Colonic mucosa (tissue), 4 donors: ENCODE measurements around the gene SFRP2. TPM values are rescaled to one million over a fixed set of nuclear protein-coding genes. Genes with fewer than 3 reads are reported as not detected.

Experiments used
- DNase-seq: peaks from one replicate; pipeline ENCODE4 v3.0.0-alpha.2; 2020
- H3K27ac ChIP-seq: fragments of 200-600 bp; one replicate; pipeline ENCODE4 v1.8.0; 2021
- H3K27me3 ChIP-seq: fragments of 200-600 bp; one replicate; pipeline ENCODE4 v1.8.0; 2021
- H3K36me3 ChIP-seq: fragments of 200-600 bp; one replicate; pipeline ENCODE4 v1.8.0; 2021
- H3K4me1 ChIP-seq: fragments of 200-600 bp; one replicate; pipeline ENCODE4 v1.8.0; 2021; ENCODE audit warnings: mild to moderate bottlenecking
- H3K4me3 ChIP-seq: fragments of 200-600 bp; one replicate; pipeline ENCODE4 v1.8.0; 2021
- H3K9ac ChIP-seq, 2 donors: one replicate each; pipeline ENCODE4 v1.7.0; 2013; ENCODE audit warnings: control low read depth in 2 of 2, low read depth in 2 of 2, low read length in 2 of 2
- H3K9me3 ChIP-seq: fragments of 200-600 bp; one replicate; pipeline ENCODE4 v1.8.0; 2021
- CTCF ChIP-seq: fragments of 200-600 bp; IDR thresholded peaks from one replicate; pipeline ENCODE4 v1.8.0; 2022; ENCODE audit warnings: antibody characterized with exemption, mild to moderate bottlenecking
- intact Hi-C: fragments of 100-400 bp; cut with DNase I; formaldehyde crosslinking; loops from one replicate; pipeline ENCODE4 v1.14.1; 2022
- total RNA-seq, 2 donors: library from RNA; stranded (reverse); fragmentation: NEBNext Ultra II Directional in 1 of 2; extraction: Animal tissue kit (Norgen Biotek cat#: 25700) in 1 of 2; gene quantifications; one replicate each; pipeline ENCODE4 v1.2.1, GENCODE V29; 2021
- donor health status: healthy.
- donor health status: DM: no; HTN: no; CAD: no.
- donor health status: DM: no; HTN: no; CAD: no.

Gene SFRP2
- total RNA-seq, 2 donors from 2014 or later: 8.7 to 36.2 TPM

DNA sequence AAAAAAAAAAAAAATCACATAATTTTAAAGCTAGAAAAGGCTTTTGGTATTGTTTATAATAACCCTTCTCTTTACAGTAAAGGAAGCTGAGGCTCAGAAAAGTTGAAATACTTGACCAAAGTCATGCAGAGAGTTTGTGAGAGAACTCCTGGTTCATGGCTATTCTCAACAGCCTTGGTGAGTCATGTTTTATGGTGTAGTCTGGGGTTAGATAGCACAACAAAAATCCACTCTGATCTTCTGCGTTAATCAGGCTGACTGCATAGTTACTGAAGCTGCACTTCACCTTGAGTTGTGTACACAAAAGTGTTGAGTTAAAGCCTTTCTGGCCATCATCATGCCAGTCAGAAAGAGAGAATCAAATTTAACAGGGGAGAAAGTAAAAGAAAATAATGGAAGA is 19.3 kb upstream of the SFRP2 start:
- no peak overlapping the region for H3K4me3 ChIP-seq
- no peaks in the 10 kb centered on the region for H3K4me1 ChIP-seq
- intact Hi-C loops: no loop called here
- no peak for DNase-seq
- H3K9me3 ChIP-seq: no peaks in the 10 kb centered on the region
- H3K36me3 ChIP-seq: no peaks in the 10 kb centered on the region
- no peaks in the 10 kb centered on the region for H3K27me3 ChIP-seq
- H3K27ac ChIP-seq: no peak overlapping the region
- no peak overlapping the region for H3K9ac ChIP-seq
- TF ChIP-seq CTCF: no peak

DNA sequence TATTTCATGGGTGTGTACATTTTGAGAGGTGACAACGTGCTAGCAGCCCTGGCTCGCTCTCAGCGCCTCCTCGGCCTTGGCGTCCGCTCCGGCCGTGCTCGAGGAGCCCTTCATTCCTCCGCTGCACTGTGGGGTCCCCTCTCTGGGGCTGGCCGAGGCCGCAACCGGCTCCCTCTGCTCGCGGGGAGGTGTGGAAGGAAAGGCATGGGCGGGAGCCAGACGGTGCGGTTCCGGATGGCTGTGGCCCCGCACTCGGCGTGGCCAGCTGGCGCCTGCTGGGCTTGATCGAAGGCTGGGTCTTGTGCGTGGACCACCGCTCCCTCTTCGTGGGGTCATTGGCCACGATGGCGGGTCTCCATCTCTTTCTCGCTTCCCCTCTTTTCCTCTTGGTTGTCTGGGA is 17.2 kb upstream of the SFRP2 start:
- no peak for TF ChIP-seq CTCF
- no peak overlapping the region for H3K27ac ChIP-seq
- no peak for DNase-seq
- no peak overlapping the region for H3K4me3 ChIP-seq
- intact Hi-C loops: no loop called here
- no peaks in the 10 kb centered on the region for H3K36me3 ChIP-seq
- H3K27me3 ChIP-seq: no peaks in the 10 kb centered on the region
- H3K9ac ChIP-seq: no peak overlapping the region
- no peaks in the 10 kb centered on the region for H3K9me3 ChIP-seq
- H3K4me1 ChIP-seq: no peaks in the 10 kb centered on the region

- H3K27me3 ChIP-seq: no peaks in the 10 kb centered on the region
- no peaks in the 10 kb centered on the region for H3K36me3 ChIP-seq
- no peak overlapping the region for H3K9ac ChIP-seq
- no peaks in the 10 kb centered on the region for H3K4me1 ChIP-seq
- DNase-seq: no peak
- no peak overlapping the region for H3K27ac ChIP-seq
- H3K4me3 ChIP-seq: no peak overlapping the region
- no peak for TF ChIP-seq CTCF
- H3K9me3 ChIP-seq: no peaks in the 10 kb centered on the region
- intact Hi-C loops: no loop called here
These were observed 15.8 kb upstream of the SFRP2 start for GRCh38 chr4:153804722-153805121.

DNA sequence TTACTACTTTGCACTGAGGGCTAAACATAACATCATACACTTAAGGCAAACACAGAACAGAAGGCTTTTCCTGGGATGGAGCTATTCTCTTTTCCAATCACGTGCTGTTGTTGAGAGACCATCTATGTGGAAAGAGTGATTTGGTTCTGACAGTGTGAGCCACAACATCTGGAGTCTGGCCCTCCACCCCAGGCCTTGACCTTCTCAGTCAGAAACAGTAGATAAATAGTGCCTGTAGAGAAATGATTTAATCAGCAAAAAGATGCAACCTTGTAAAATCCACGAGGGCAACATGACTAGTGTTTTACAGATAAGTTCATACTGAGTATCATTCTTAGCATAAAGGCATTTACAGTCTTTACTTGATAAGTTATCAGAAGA is 10.8 kb upstream of the SFRP2 start:
- H3K4me3 ChIP-seq: no peak overlapping the region
- H3K9ac ChIP-seq: no peak overlapping the region
- H3K4me1 ChIP-seq: no peaks in the 10 kb centered on the region
- no peak overlapping the region for H3K27ac ChIP-seq
- H3K27me3 ChIP-seq: no peaks in the 10 kb centered on the region
- TF ChIP-seq CTCF: no peak
- intact Hi-C loops: loop anchor here (10.0 kb wide), 1 partner anchor 225 kb away; no protein-coding TSS in a partner anchor
- no peaks in the 10 kb centered on the region for H3K9me3 ChIP-seq
- H3K36me3 ChIP-seq: no peaks in the 10 kb centered on the region
- no peak for DNase-seq

GRCh38 chr4:153798901-153799693 is 10.2 kb upstream of the SFRP2 start:
- no peak overlapping the region for H3K9ac ChIP-seq
- no peak for DNase-seq
- intact Hi-C loops: loop anchor here (10.0 kb wide), 1 partner anchor 226 kb away; no protein-coding TSS in a partner anchor
- no peak for TF ChIP-seq CTCF
- no peaks in the 10 kb centered on the region for H3K9me3 ChIP-seq
- H3K4me1 ChIP-seq: no peaks in the 10 kb centered on the region
- H3K27me3 ChIP-seq: no peaks in the 10 kb centered on the region
- no peak overlapping the region for H3K27ac ChIP-seq
- H3K4me3 ChIP-seq: no peak overlapping the region
- H3K36me3 ChIP-seq: no peaks in the 10 kb centered on the region
